Neural progenitor cell (in vitro differentiated cells): ENCODE measurements around the gene C1orf56. TPM values are rescaled to one million over a fixed set of nuclear protein-coding genes. Genes with fewer than 3 reads are reported as not detected.

ENCODE experiments used
- DNase-seq: peaks from one replicate; pipeline ENCODE4 v3.0.0-alpha.2; 2016; ENCODE audit warnings: low spot score
- H2AFZ ChIP-seq: fragments of 200-600 bp; sonication (generic); replicated peaks from 2 replicates; pipeline ENCODE4 v1.6.1; 2016; ENCODE audit warnings: antibody characterized with exemption
- H3F3A ChIP-seq: fragments of 200-600 bp; sonication (generic); 2 replicates; pipeline ENCODE4 v1.6.1; 2016; ENCODE audit warnings: antibody characterized with exemption, low read depth
- H3K27ac ChIP-seq: fragments of 200-600 bp; sonication (generic); 2 replicates; pipeline ENCODE4 v1.5.1; 2016; ENCODE audit warnings: mild to moderate bottlenecking
- H3K27me3 ChIP-seq: fragments of 200-600 bp; sonication (generic); 2 replicates; pipeline ENCODE4 v1.6.1; 2016; ENCODE audit warnings: mild to moderate bottlenecking, moderate library complexity
- H3K36me3 ChIP-seq: fragments of 200-600 bp; sonication (generic); 2 replicates; pipeline ENCODE4 v1.5.1; 2016
- H3K4me1 ChIP-seq: fragments of 200-600 bp; sonication (generic); 2 replicates; pipeline ENCODE4 v1.6.1; 2016; ENCODE audit warnings: mixed run types
- H3K4me2 ChIP-seq: fragments of 200-600 bp; sonication (generic); 2 replicates; pipeline ENCODE4 v1.6.1; 2016
- H3K4me3 ChIP-seq: fragments of 200-600 bp; sonication (generic); 2 replicates; pipeline ENCODE4 v1.5.1; 2016
- H3K79me2 ChIP-seq: fragments of 200-600 bp; sonication (generic); 2 replicates; pipeline ENCODE4 v1.6.1; 2016; ENCODE audit warnings: low read depth
- H3K9ac ChIP-seq: fragments of 200-600 bp; sonication (generic); 2 replicates; pipeline ENCODE4 v1.6.1; 2016
- H3K9me3 ChIP-seq: fragments of 200-600 bp; sonication (generic); 2 replicates; pipeline ENCODE4 v1.5.1; 2016; ENCODE audit warnings: low read depth
- H4K20me1 ChIP-seq: fragments of 200-600 bp; sonication (generic); 2 replicates; pipeline ENCODE4 v1.6.1; 2016; ENCODE audit warnings: low read depth
- H3K27ac Mint-ChIP-seq: 3 replicates; pipeline ENCODE4 v1.8.0; 2021; ENCODE audit warnings: mixed read lengths
- H3K27me3 Mint-ChIP-seq: 2 replicates; pipeline ENCODE4 v1.8.0; 2022; ENCODE audit warnings: low read depth, mild to moderate bottlenecking, inconsistent platforms, moderate library complexity, mixed read lengths; ENCODE audit not compliant: insufficient read depth
- H3K36me3 Mint-ChIP-seq: 3 replicates; pipeline ENCODE4 v1.8.0; 2021; ENCODE audit warnings: mixed read lengths
- H3K4me1 Mint-ChIP-seq: 3 replicates; pipeline ENCODE4 v1.8.0; 2021; ENCODE audit warnings: mixed read lengths
- H3K4me3 Mint-ChIP-seq: 3 replicates; pipeline ENCODE4 v1.8.0; 2021; ENCODE audit warnings: mild to moderate bottlenecking, moderate library complexity, mixed read lengths
- H3K9me3 Mint-ChIP-seq: 3 replicates; pipeline ENCODE4 v1.8.0; 2020; ENCODE audit warnings: mixed read lengths
- CTCF ChIP-seq: fragments of 200-600 bp; sonication (generic); IDR thresholded peaks from 2 replicates; pipeline ENCODE4 v1.5.1; 2017; ENCODE audit warnings: antibody characterized with exemption, mild to moderate bottlenecking
- EZH2 ChIP-seq: fragments of 200-600 bp; sonication (generic); IDR thresholded peaks from 2 replicates; pipeline ENCODE4 v1.6.1; 2017; ENCODE audit warnings: antibody characterized with exemption, mild to moderate bottlenecking, moderate library complexity
- EZH2phosphoT487 ChIP-seq: fragments of 200-600 bp; sonication (generic); IDR thresholded peaks from 2 replicates; pipeline ENCODE4 v1.6.1; 2017; ENCODE audit warnings: antibody characterized with exemption
- total RNA-seq: library from RNA; depleted of rRNA; stranded (reverse); fragments of >200 nt; gene quantifications from 2 replicates; pipeline ENCODE4 v1.2.3, GENCODE V29; 2015; ENCODE audit warnings: low replicate concordance

Gene C1orf56
- total RNA-seq, 1 donor from 2014 or later, result 2.9 TPM

DNA sequence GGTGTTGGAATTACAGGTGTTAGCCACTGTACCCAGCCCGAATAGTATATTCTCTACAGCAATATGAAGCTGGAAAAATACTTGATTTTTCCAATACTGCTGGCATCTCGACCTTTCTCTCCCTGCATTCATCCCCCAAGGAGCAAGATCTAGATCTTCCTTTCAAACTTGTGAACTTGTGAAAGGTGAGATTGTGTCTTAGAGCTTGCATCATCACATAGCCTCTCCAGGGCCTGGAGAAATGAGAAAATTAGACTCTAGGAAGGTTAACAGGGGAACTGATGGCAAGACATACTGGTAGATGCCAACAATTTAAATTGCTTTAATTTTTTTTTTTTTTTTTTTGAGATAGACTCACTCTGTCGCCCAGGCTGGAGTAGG is 37.2 kb upstream of the C1orf56 start:
- Histone ChIP-seq H3K9ac (no peak overlapping the region), H3K79me2 (peaks cover 11% of the 10 kb centered on the region), H3K4me3 (no peak overlapping the region), H3K36me3 (no peaks in the 10 kb centered on the region), H4K20me1 (no peaks in the 10 kb centered on the region), H2AFZ (no peak overlapping the region), H3K27ac (no peak overlapping the region), H3K9me3 (no peaks in the 10 kb centered on the region), H3K4me1 (peaks cover 21% of the 10 kb centered on the region), H3K4me2 (no peak overlapping the region), H3F3A (peaks cover 25% of the 10 kb centered on the region), H3K27me3 (no peaks in the 10 kb centered on the region)
- DNase-seq, result no peak
- Mint-ChIP-seq H3K27ac (no peak overlapping the region), H3K4me1 (peaks cover 39% of the 10 kb centered on the region), H3K27me3 (peaks cover 4% of the 10 kb centered on the region), H3K36me3 (peaks cover 3% of the 10 kb centered on the region), H3K4me3 (peak overlapping the region; percentile 97), H3K9me3 (no peaks in the 10 kb centered on the region)
- TF ChIP-seq EZH2phosphoT487, result no peak
- TF ChIP-seq CTCF, result no peak
- TF ChIP-seq EZH2, result no peak

DNA sequence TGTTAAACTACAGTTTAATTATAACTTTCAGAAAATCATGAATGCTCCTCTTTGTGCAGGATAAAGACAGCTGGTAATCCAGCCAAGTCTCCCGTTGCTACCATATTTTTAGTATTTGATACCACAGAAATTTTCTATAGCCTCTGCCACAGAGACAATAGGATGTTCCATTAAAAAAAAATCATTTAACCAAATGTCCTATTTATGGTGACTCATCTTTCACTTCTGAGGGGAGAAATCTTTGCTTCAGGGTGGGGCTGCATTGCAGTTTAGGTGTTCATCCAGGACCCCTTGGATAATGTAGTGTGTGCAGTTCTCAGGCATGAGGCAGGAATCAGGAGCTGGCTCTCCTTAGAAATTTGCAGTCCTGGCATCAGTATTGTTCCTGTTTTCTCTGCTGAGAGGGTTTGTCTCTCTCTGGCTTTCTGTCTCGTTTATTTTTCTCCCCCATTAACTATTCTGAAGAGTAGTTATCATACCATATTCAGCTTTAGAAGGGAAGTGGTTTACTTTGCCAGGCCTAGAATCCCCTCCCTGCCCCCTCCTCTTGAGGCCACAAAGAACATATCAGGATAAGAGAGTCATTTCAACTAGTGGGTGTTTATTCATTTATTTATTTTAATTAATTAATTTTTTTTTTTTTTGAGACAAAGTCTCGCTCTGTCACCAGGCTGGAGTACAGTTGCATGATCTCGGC is 36.2 kb upstream of the C1orf56 start:
- Histone ChIP-seq H3K36me3 (no peaks in the 10 kb centered on the region), H3K27ac (no peak overlapping the region), H3K4me3 (no peak overlapping the region), H3K4me1 (peaks cover 18% of the 10 kb centered on the region), H3F3A (peaks cover 18% of the 10 kb centered on the region), H3K27me3 (no peaks in the 10 kb centered on the region), H2AFZ (no peak overlapping the region), H3K79me2 (peaks cover 11% of the 10 kb centered on the region), H3K9me3 (no peaks in the 10 kb centered on the region), H3K4me2 (no peak overlapping the region), H3K9ac (no peak overlapping the region), H4K20me1 (no peaks in the 10 kb centered on the region)
- H3K4me1 Mint-ChIP-seq, result peaks cover 29% of the 10 kb centered on the region
- no peak for DNase-seq
- H3K36me3 Mint-ChIP-seq, result peaks cover 3% of the 10 kb centered on the region
- peaks cover 4% of the 10 kb centered on the region for H3K27me3 Mint-ChIP-seq
- H3K4me3 Mint-ChIP-seq, result no peak overlapping the region
- no peaks in the 10 kb centered on the region for H3K9me3 Mint-ChIP-seq
- TF ChIP-seq EZH2phosphoT487 (no peak), EZH2 (no peak), CTCF (no peak)
- H3K27ac Mint-ChIP-seq, result no peak overlapping the region

- Mint-ChIP-seq H3K36me3 (peaks cover 3% of the 10 kb centered on the region), H3K27ac (no peak overlapping the region), H3K4me3 (no peak overlapping the region), H3K27me3 (peaks cover 2% of the 10 kb centered on the region), H3K9me3 (no peaks in the 10 kb centered on the region), H3K4me1 (peaks cover 14% of the 10 kb centered on the region)
- Histone ChIP-seq H3K4me1 (peaks cover 7% of the 10 kb centered on the region), H3K9me3 (no peaks in the 10 kb centered on the region), H3K9ac (peak overlapping the region; percentile 34), H3K4me2 (no peak overlapping the region), H3K27ac (no peak overlapping the region), H3K4me3 (no peak overlapping the region), H2AFZ (no peak overlapping the region), H3F3A (peaks cover 2% of the 10 kb centered on the region), H3K27me3 (no peaks in the 10 kb centered on the region), H3K36me3 (no peaks in the 10 kb centered on the region), H4K20me1 (no peaks in the 10 kb centered on the region), H3K79me2 (peaks cover 11% of the 10 kb centered on the region)
- DNase-seq, result no peak
- no peak for TF ChIP-seq CTCF
- no peak for TF ChIP-seq EZH2
- no peak for TF ChIP-seq EZH2phosphoT487
These were observed 34.7 kb upstream of the C1orf56 start for GRCh38 chr1:151012684-151013471.
